Neural cell (in vitro differentiated cells): ENCODE measurements around the gene NAT9. TPM values are rescaled to one million over a fixed set of nuclear protein-coding genes. Genes with fewer than 3 reads are reported as not detected.

Experiments
- H2AFZ ChIP-seq: fragments of 200-600, 300-800 bp; sonication (generic), shearing (Covaris generic); 2 replicates; pipeline ENCODE4 v1.6.0; 2014; ENCODE audit warnings: low read depth, mild to moderate bottlenecking, antibody characterized with exemption, low read length, moderate library complexity
- H3F3A ChIP-seq: fragments of 200-600 bp; shearing (Covaris generic); 2 replicates; pipeline ENCODE4 v1.6.1; 2016; ENCODE audit warnings: mild to moderate bottlenecking, moderate library complexity, mixed read lengths, antibody characterized with exemption, low read length; ENCODE audit not compliant: insufficient read depth, poor library complexity, severe bottlenecking
- H3K27ac ChIP-seq: fragments of 200-600, 300-800 bp; sonication (generic), shearing (Covaris generic); 2 replicates; pipeline ENCODE4 v1.5.1; 2014; ENCODE audit warnings: mild to moderate bottlenecking, low read length, moderate library complexity
- H3K27me3 ChIP-seq: fragments of 300-800, 200-600 bp; sonication (generic), shearing (Covaris generic); 2 replicates; pipeline ENCODE4 v1.6.0; 2014; ENCODE audit warnings: mild to moderate bottlenecking, low read depth, low read length, moderate library complexity; ENCODE audit not compliant: insufficient read depth
- H3K36me3 ChIP-seq: fragments of 300-800, 200-600 bp; sonication (generic), shearing (Covaris generic); 2 replicates; pipeline ENCODE4 v1.5.1; 2014; ENCODE audit warnings: mild to moderate bottlenecking, antibody characterized with exemption, low read length, moderate library complexity; ENCODE audit not compliant: insufficient read depth
- H3K4me2 ChIP-seq: fragments of 300-800, 200-600 bp; sonication (generic), shearing (Covaris generic); 2 replicates; pipeline ENCODE4 v1.6.0; 2014; ENCODE audit warnings: mild to moderate bottlenecking, low read length
- H3K4me3 ChIP-seq: fragments of 300-800, 200-600 bp; sonication (generic), shearing (Covaris generic); 2 replicates; pipeline ENCODE4 v1.5.1; 2014; ENCODE audit warnings: mild to moderate bottlenecking, low read length, moderate library complexity
- H3K79me2 ChIP-seq: fragments of 200-600 bp; shearing (Covaris generic); replicated peaks from 2 replicates; pipeline ENCODE4 v1.6.0; 2014; ENCODE audit warnings: mild to moderate bottlenecking, low read length, moderate library complexity; ENCODE audit not compliant: insufficient read depth
- H3K9ac ChIP-seq: fragments of 300-800, 200-600 bp; sonication (generic), shearing (Covaris generic); 2 replicates; pipeline ENCODE4 v1.6.1; 2016; ENCODE audit warnings: mild to moderate bottlenecking, low read length, mixed read lengths
- H3K9me2 ChIP-seq: fragments of 200-600 bp; shearing (Covaris generic); 2 replicates; pipeline ENCODE4 v1.6.1; 2016; ENCODE audit warnings: mild to moderate bottlenecking, low read length, mixed read lengths; ENCODE audit not compliant: insufficient read depth
- H3K9me3 ChIP-seq: fragments of 200-600, 300-800 bp; sonication (generic), shearing (Covaris generic); 2 replicates; pipeline ENCODE4 v1.6.1; 2016; ENCODE audit warnings: mild to moderate bottlenecking, mixed run types, low read length, moderate library complexity, mixed read lengths
- H4K20me1 ChIP-seq: fragments of 200-600 bp; shearing (Covaris generic); 2 replicates; pipeline ENCODE4 v1.6.1; 2016; ENCODE audit warnings: mild to moderate bottlenecking, mixed run types; ENCODE audit not compliant: insufficient read depth
- CTCF ChIP-seq: fragments of 450-650 bp; IDR thresholded peaks from 2 replicates; pipeline ENCODE4 v1.5.1; 2014; ENCODE audit warnings: antibody characterized with exemption, mild to moderate bottlenecking, moderate library complexity; ENCODE audit not compliant: poor library complexity, severe bottlenecking
- EP300 ChIP-seq: fragments of 450-650 bp; conservative IDR thresholded peaks from 2 replicates; pipeline ENCODE4 v1.6.1; 2014; ENCODE audit warnings: antibody characterized with exemption, mild to moderate bottlenecking, moderate library complexity; ENCODE audit not compliant: poor library complexity, severe bottlenecking
- EZH2 ChIP-seq: fragments of 200-600, 300-800 bp; shearing (Covaris generic), sonication (generic); IDR thresholded peaks from 2 replicates; pipeline ENCODE4 v1.6.1; 2014; ENCODE audit warnings: antibody characterized with exemption, low read length, borderline replicate concordance, mild to moderate bottlenecking; ENCODE audit not compliant: insufficient read depth, poor library complexity, severe bottlenecking
- MXI1 ChIP-seq: fragments of 450-650 bp; conservative IDR thresholded peaks from 2 replicates; pipeline ENCODE4 v1.6.1; 2014; ENCODE audit warnings: antibody characterized with exemption, mild to moderate bottlenecking; ENCODE audit not compliant: poor library complexity, severe bottlenecking
- POLR2AphosphoS5 ChIP-seq: IDR thresholded peaks from 2 replicates; pipeline ENCODE4 v1.6.1; 2012
- RAD21 ChIP-seq: fragments of 450-650 bp; conservative IDR thresholded peaks from 2 replicates; pipeline ENCODE4 v1.6.1; 2014; ENCODE audit warnings: antibody characterized with exemption, mild to moderate bottlenecking, moderate library complexity
- REST ChIP-seq: IDR thresholded peaks from 2 replicates; pipeline ENCODE4 v1.6.1; 2012; ENCODE audit warnings: borderline replicate concordance
- SMC3 ChIP-seq: fragments of 450-650 bp; conservative IDR thresholded peaks from 2 replicates; pipeline ENCODE4 v1.6.1; 2014; ENCODE audit warnings: antibody characterized with exemption, mild to moderate bottlenecking, moderate library complexity; ENCODE audit not compliant: poor library complexity
- TAF1 ChIP-seq: IDR thresholded peaks from 2 replicates; pipeline ENCODE4 v1.6.1; 2012; ENCODE audit warnings: low read depth
- polyA plus RNA-seq: library from polyadenylated mRNA; depleted of rRNA; stranded (reverse); fragments of >200 nt; gene quantifications from 2 replicates; pipeline ENCODE4 v1.2.3, GENCODE V29; 2014

The NAT9 gene
- polyA plus RNA-seq, 1 donor from 2014 or later, result 243 TPM

- no peaks in the 10 kb centered on the region for H3K79me2 ChIP-seq
- no peak overlapping the region for H3K4me2 ChIP-seq
- no peak overlapping the region for H3K4me3 ChIP-seq
- H3K36me3 ChIP-seq, result no peaks in the 10 kb centered on the region
- H3F3A ChIP-seq, result no peaks in the 10 kb centered on the region
- no peak overlapping the region for H3K27ac ChIP-seq
- H3K9me2 ChIP-seq, result no peaks in the 10 kb centered on the region
- H3K9ac ChIP-seq, result no peak overlapping the region
- no peak overlapping the region for H2AFZ ChIP-seq
- H3K9me3 ChIP-seq, result no peaks in the 10 kb centered on the region
- no peaks in the 10 kb centered on the region for H4K20me1 ChIP-seq
- no peaks in the 10 kb centered on the region for H3K27me3 ChIP-seq
- TF ChIP-seq RAD21, result no peak
- TF ChIP-seq EZH2, result no peak
These were observed 14.3 kb upstream of the NAT9 start for GRCh38 chr17:74790161-74791058.

GRCh38 chr17:74786431-74787055 is 10.4 kb upstream of the NAT9 start:
- Histone ChIP-seq H3K9me2 (no peaks in the 10 kb centered on the region), H2AFZ (no peak overlapping the region), H3F3A (no peaks in the 10 kb centered on the region), H3K36me3 (no peaks in the 10 kb centered on the region), H3K4me2 (no peak overlapping the region), H3K9me3 (no peaks in the 10 kb centered on the region), H3K27ac (no peak overlapping the region), H3K27me3 (no peaks in the 10 kb centered on the region), H3K79me2 (no peaks in the 10 kb centered on the region), H3K4me3 (no peak overlapping the region), H4K20me1 (no peaks in the 10 kb centered on the region), H3K9ac (no peak overlapping the region)
- TF ChIP-seq MXI1, result no peak
- no peak for TF ChIP-seq SMC3
- no peak for TF ChIP-seq POLR2AphosphoS5
- no peak for TF ChIP-seq EZH2
- TF ChIP-seq EP300, result no peak
- TF ChIP-seq RAD21, result no peak
- TF ChIP-seq CTCF, result no peak
- TF ChIP-seq REST, result no peak
- TF ChIP-seq TAF1, result no peak
